ENCODE results near the gene SH3D21. TPM values are rescaled to one million over a fixed set of nuclear protein-coding genes. Genes with fewer than 3 reads are reported as not detected.
A peak's percentile ranks its signal among the peaks of the same experiment; 100 is the strongest.

SH3D21 gene
- total RNA-seq, 1 experiment from 2014 or later = 18.3 TPM

DNA sequence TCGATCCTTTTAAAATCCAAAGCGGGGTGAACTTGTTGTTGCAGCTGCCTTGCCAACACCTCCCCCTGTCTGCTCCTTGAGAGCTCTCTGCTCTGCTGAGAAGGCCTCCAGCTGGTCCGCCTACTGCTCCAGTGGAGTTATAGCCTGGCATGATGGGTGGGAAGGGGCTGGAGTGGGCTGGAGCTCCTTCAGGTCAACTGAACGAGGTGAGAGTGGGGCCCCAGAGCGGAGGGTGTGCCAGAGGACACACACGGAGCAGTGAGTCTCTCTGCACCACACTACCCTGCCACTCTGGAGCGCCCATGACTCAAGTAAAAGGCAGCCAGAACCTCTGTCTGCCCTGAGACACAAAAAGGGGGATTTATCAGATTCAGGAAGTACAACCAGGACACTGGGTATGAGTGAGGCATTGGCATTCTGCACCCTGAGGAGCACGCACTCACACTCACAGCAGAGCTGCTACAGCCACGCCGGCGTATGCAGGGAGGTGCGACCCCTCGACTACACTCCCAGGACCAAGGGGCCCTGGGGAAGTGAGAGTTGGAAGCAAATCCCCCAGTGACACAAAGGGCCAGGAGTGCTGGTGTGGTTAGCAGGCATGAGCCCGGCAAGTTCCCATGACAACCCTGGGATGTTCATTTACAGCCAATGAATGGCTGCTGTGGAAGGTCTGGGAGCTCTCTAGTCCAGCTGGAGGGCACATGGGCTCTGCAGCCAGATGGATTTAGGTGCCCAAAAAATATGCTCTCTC lies 45.2 kb downstream of the SH3D21 start:
- Histone ChIP-seq H3K79me2 (ENCODE audit: insufficient read depth, low read length) (no peaks in the 10 kb centered on the region), H3K23me2 (ENCODE audit: insufficient read length, low read depth, low read length, poor library complexity, severe bottlenecking) (no peaks in the 10 kb centered on the region), H4K5ac (ENCODE audit: insufficient read length, low read depth, low read length) (no peak overlapping the region), H3K9ac (ENCODE audit: extremely low read depth, insufficient read length, low read length) (no peak overlapping the region), H3K9me3 (ENCODE audit: control insufficient read depth, low read depth, low read length) (no peaks in the 10 kb centered on the region), H2BK5ac (ENCODE audit: insufficient read length, low read length) (no peak overlapping the region), H3K23ac (ENCODE audit: insufficient read length, low read depth, low read length) (no peak overlapping the region), H4K20me1 (ENCODE audit: control insufficient read depth, insufficient read depth, insufficient read length) (no peaks in the 10 kb centered on the region), H3K4me1 (ENCODE audit: insufficient read depth, low read length) (0 out of 2 replicates have a peak, but pooled peaks cover 2% of the 10 kb centered on the region), H2BK20ac (ENCODE audit: low read depth, low read length, poor library complexity, severe bottlenecking) (no peak overlapping the region), H3K4ac (ENCODE audit: low read depth, low read length) (no peak overlapping the region), H3T11ph (ENCODE audit: low read length) (no peak overlapping the region), H2AK5ac (ENCODE audit: insufficient read length, low read length) (no peak overlapping the region), H3K79me1 (ENCODE audit: insufficient read depth, low read depth, low read length, poor library complexity, severe bottlenecking) (no peaks in the 10 kb centered on the region), H2BK12ac (ENCODE audit: insufficient read length, low read depth, low read length) (no peak overlapping the region), H3K27ac (ENCODE audit: insufficient read length, low read depth, low read length) (no peak overlapping the region), H3K18ac (ENCODE audit: insufficient read length, low read depth, low read length) (no peak overlapping the region), H2BK120ac (ENCODE audit: low read depth, low read length, poor library complexity, severe bottlenecking) (no peak overlapping the region), H3K27me3 (ENCODE audit: insufficient read depth, low read length) (no peaks in the 10 kb centered on the region), H2BK15ac (ENCODE audit: low read depth, low read length) (no peak overlapping the region), H4K8ac (replicated peaks; ENCODE audit: insufficient read length, low read depth, low read length) (no peak overlapping the region), H2AFZ (ENCODE audit: low read length) (no peak overlapping the region), H3K14ac (ENCODE audit: insufficient read depth, low read length) (no peak overlapping the region), H4K91ac (ENCODE audit: insufficient read length, low read depth, low read length) (no peak overlapping the region), H3K4me2 (ENCODE audit: insufficient read depth, insufficient read length, low read length) (no peak overlapping the region), H3K56ac (ENCODE audit: insufficient read length, low read depth, low read length) (no peak overlapping the region)
- TF ChIP-seq, protein P1, sequence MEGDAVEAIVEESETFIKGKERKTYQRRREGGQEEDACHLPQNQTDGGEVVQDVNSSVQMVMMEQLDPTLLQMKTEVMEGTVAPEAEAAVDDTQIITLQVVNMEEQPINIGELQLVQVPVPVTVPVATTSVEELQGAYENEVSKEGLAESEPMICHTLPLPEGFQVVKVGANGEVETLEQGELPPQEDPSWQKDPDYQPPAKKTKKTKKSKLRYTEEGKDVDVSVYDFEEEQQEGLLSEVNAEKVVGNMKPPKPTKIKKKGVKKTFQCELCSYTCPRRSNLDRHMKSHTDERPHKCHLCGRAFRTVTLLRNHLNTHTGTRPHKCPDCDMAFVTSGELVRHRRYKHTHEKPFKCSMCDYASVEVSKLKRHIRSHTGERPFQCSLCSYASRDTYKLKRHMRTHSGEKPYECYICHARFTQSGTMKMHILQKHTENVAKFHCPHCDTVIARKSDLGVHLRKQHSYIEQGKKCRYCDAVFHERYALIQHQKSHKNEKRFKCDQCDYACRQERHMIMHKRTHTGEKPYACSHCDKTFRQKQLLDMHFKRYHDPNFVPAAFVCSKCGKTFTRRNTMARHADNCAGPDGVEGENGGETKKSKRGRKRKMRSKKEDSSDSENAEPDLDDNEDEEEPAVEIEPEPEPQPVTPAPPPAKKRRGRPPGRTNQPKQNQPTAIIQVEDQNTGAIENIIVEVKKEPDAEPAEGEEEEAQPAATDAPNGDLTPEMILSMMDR (conservative IDR thresholded peaks at IDR 0.05) = no peak
- Mint-ChIP-seq H3K36me3 (ENCODE audit: insufficient read depth in 1 of 3, low read depth in 3 of 3) (peaks cover 22 to 57% (median 37%) of the 10 kb centered on the region in 3 experiments; a peak in 6 of 7 replicates), H3K9me3 (no peaks in the 10 kb centered on the region), H3K27ac (peak overlapping the region in 2 of 3 experiments; percentile 61 to 85; a peak in 4 of 7 replicates), H3K4me3 (no peak overlapping the region), H3K4me1 (peaks cover 7 to 11% of the 10 kb centered on the region in 2 experiments), H3K27me3 (ENCODE audit: low read depth) (no peaks in the 10 kb centered on the region)
- DNase-seq = no peak
- WGBS (ENCODE audit: extremely low coverage, insufficient read length, low lambda C conversion rate) = no CpG with 5 or more reads among the region's 14 CpGs

Data from H9 (cell line).